ENCODE results near the gene ANKRD13B. TPM values are rescaled to one million over a fixed set of nuclear protein-coding genes. Genes with fewer than 3 reads are reported as not detected.

ANKRD13B gene
- total RNA-seq, 1 donor from 2014 or later, result 7.6 TPM

DNA sequence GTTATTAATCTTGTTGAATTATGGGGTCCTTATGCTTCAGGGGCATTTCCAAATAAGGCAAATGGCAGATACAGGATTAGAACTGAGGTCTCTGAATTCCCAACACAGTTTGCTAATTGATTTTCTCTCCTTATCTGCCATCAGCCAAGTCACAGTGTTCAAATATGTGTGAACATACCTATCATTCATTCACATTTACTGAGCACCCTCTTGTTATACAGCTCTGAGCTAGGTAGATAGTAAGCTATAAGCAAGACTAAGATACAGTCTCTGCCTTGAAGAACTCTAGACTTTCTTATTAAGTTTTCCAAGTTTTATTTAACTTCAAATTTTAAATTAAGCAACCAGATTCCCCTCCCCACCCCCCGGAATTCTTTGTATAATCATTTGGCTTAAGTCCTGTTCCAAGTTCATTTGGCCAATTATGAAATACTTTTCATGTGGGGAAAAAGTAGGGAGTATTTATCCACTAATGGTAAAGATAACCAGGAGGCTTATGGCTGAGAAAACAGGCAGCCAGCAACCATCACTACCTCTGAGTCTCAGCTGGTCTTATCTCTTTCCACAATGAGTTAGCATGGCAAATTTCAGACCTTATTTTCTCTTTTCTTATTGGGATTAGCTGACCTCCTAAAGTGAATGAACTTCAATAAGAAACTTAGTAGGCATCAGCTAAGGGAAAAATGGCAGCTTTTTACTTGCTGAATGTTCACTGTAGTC lies 61.2 kb downstream of the ANKRD13B start:
- Mint-ChIP-seq H3K27ac (ENCODE audit: unreplicated experiment) (no peak overlapping the region), H3K36me3 (ENCODE audit: low read depth, unreplicated experiment) (peaks cover 31% of the 10 kb centered on the region), H3K4me1 (ENCODE audit: unreplicated experiment) (no peaks in the 10 kb centered on the region), H3K9me3 (ENCODE audit: unreplicated experiment) (no peaks in the 10 kb centered on the region), H3K4me3 (ENCODE audit: unreplicated experiment) (no peak overlapping the region), H3K27me3 (ENCODE audit: unreplicated experiment) (no peaks in the 10 kb centered on the region)
- TF ChIP-seq, protein P1, sequence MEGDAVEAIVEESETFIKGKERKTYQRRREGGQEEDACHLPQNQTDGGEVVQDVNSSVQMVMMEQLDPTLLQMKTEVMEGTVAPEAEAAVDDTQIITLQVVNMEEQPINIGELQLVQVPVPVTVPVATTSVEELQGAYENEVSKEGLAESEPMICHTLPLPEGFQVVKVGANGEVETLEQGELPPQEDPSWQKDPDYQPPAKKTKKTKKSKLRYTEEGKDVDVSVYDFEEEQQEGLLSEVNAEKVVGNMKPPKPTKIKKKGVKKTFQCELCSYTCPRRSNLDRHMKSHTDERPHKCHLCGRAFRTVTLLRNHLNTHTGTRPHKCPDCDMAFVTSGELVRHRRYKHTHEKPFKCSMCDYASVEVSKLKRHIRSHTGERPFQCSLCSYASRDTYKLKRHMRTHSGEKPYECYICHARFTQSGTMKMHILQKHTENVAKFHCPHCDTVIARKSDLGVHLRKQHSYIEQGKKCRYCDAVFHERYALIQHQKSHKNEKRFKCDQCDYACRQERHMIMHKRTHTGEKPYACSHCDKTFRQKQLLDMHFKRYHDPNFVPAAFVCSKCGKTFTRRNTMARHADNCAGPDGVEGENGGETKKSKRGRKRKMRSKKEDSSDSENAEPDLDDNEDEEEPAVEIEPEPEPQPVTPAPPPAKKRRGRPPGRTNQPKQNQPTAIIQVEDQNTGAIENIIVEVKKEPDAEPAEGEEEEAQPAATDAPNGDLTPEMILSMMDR (IDR thresholded peaks at IDR 0.05; ENCODE audit: unreplicated experiment), result no peak
- DNase-seq (ENCODE audit: low spot score), result no peak

DNA sequence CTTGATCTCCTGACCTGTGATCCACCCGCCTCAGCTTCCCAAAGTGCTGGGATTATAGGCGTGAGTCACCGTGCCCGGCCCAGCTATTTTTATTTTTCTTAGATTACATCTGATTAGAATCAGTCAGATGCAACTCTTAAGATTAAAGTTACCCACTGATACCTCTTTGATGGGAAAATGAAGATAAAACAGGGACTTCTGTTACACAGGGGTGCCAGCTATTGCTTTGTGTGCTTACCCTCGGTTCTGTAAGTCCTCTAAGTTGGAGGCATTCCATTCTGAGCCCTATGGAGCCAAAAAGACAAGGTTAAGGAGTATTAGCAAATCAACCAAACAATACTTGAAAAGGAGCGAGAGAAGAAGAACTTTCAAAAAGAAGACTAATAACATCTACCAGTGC lies 62.4 kb downstream of the ANKRD13B start:
- TF ChIP-seq, protein P1 (IDR thresholded peaks at IDR 0.05; ENCODE audit: unreplicated experiment), result no peak
- DNase-seq (ENCODE audit: low spot score), result no peak
- Mint-ChIP-seq H3K36me3 (ENCODE audit: low read depth, unreplicated experiment) (peaks cover 23% of the 10 kb centered on the region), H3K27me3 (ENCODE audit: unreplicated experiment) (no peaks in the 10 kb centered on the region), H3K4me3 (ENCODE audit: unreplicated experiment) (no peak overlapping the region), H3K27ac (ENCODE audit: unreplicated experiment) (no peak overlapping the region), H3K9me3 (ENCODE audit: unreplicated experiment) (no peaks in the 10 kb centered on the region), H3K4me1 (ENCODE audit: unreplicated experiment) (no peaks in the 10 kb centered on the region)

GRCh38 chr17:29659155-29659554 lies 66.2 kb downstream of the ANKRD13B start:
- H3K36me3 Mint-ChIP-seq (ENCODE audit: low read depth, unreplicated experiment), result peaks cover 21% of the 10 kb centered on the region
- TF ChIP-seq, protein P1 (IDR thresholded peaks at IDR 0.05; ENCODE audit: unreplicated experiment), result no peak
- H3K27ac Mint-ChIP-seq (ENCODE audit: unreplicated experiment), result no peak overlapping the region
- H3K27me3 Mint-ChIP-seq (ENCODE audit: unreplicated experiment), result peaks cover 3% of the 10 kb centered on the region
- peaks cover 24% of the 10 kb centered on the region for H3K4me1 Mint-ChIP-seq (ENCODE audit: unreplicated experiment)
- H3K9me3 Mint-ChIP-seq (ENCODE audit: unreplicated experiment), result no peaks in the 10 kb centered on the region
- H3K4me3 Mint-ChIP-seq (ENCODE audit: unreplicated experiment), result no peak overlapping the region
- DNase-seq (ENCODE audit: low spot score), result no peak

- peak overlapping the region; percentile 52 for H3K4me3 Mint-ChIP-seq (ENCODE audit: unreplicated experiment)
- DNase-seq (ENCODE audit: low spot score), result no peak
- TF ChIP-seq, protein P1 (IDR thresholded peaks at IDR 0.05; ENCODE audit: unreplicated experiment), result no peak
- no peak overlapping the region for H3K27ac Mint-ChIP-seq (ENCODE audit: unreplicated experiment)
- peaks cover 3% of the 10 kb centered on the region for H3K27me3 Mint-ChIP-seq (ENCODE audit: unreplicated experiment)
- peaks cover 35% of the 10 kb centered on the region for H3K4me1 Mint-ChIP-seq (ENCODE audit: unreplicated experiment)
- no peaks in the 10 kb centered on the region for H3K9me3 Mint-ChIP-seq (ENCODE audit: unreplicated experiment)
- H3K36me3 Mint-ChIP-seq (ENCODE audit: low read depth, unreplicated experiment), result peaks cover 21% of the 10 kb centered on the region
These were observed 68.3 kb downstream of the ANKRD13B start for GRCh38 chr17:29661213-29661612.

DNA sequence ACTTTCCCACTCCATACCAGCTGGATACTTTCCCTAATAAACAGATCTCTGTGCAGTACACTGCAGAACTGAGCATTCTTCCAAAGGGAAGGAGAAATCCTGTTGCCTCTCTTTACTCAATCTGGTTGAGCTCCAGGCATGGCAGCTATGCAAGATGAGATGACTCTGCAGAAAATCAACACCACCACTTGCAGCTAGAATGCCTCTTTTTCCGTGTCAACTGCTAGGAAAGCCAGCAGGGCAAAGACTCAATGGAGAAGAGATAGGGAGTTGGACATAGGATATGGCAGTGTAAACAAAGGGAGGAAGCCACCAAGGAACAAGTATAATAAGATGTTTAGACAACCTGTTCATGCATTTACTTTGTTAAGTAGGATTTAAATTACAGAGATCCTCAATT lies 70.2 kb downstream of the ANKRD13B start:
- H3K27ac Mint-ChIP-seq (ENCODE audit: unreplicated experiment), result peak overlapping the region; percentile 83
- H3K27me3 Mint-ChIP-seq (ENCODE audit: unreplicated experiment), result peaks cover 3% of the 10 kb centered on the region
- peaks cover 41% of the 10 kb centered on the region for H3K4me1 Mint-ChIP-seq (ENCODE audit: unreplicated experiment)
- H3K4me3 Mint-ChIP-seq (ENCODE audit: unreplicated experiment), result no peak overlapping the region
- no peak for DNase-seq (ENCODE audit: low spot score)
- H3K36me3 Mint-ChIP-seq (ENCODE audit: low read depth, unreplicated experiment), result peaks cover 28% of the 10 kb centered on the region
- H3K9me3 Mint-ChIP-seq (ENCODE audit: unreplicated experiment), result no peaks in the 10 kb centered on the region
- TF ChIP-seq, protein P1 (IDR thresholded peaks at IDR 0.05; ENCODE audit: unreplicated experiment), result no peak

All from endothelial cell (in vitro differentiated cells).